GM21737 (cell line): ENCODE data around the gene PGLYRP4.

ENCODE experiments used
- ATAC-seq: cut with Tn5 transposase; IDR thresholded peaks from one replicate; pipeline ENCODE4 v1.9.1; 2021; ENCODE audit warnings: mild to moderate bottlenecking, moderate library complexity; ENCODE audit not compliant: unreplicated experiment

PGLYRP4 gene, protein sequence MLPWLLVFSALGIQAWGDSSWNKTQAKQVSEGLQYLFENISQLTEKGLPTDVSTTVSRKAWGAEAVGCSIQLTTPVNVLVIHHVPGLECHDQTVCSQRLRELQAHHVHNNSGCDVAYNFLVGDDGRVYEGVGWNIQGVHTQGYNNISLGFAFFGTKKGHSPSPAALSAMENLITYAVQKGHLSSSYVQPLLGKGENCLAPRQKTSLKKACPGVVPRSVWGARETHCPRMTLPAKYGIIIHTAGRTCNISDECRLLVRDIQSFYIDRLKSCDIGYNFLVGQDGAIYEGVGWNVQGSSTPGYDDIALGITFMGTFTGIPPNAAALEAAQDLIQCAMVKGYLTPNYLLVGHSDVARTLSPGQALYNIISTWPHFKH

DNA sequence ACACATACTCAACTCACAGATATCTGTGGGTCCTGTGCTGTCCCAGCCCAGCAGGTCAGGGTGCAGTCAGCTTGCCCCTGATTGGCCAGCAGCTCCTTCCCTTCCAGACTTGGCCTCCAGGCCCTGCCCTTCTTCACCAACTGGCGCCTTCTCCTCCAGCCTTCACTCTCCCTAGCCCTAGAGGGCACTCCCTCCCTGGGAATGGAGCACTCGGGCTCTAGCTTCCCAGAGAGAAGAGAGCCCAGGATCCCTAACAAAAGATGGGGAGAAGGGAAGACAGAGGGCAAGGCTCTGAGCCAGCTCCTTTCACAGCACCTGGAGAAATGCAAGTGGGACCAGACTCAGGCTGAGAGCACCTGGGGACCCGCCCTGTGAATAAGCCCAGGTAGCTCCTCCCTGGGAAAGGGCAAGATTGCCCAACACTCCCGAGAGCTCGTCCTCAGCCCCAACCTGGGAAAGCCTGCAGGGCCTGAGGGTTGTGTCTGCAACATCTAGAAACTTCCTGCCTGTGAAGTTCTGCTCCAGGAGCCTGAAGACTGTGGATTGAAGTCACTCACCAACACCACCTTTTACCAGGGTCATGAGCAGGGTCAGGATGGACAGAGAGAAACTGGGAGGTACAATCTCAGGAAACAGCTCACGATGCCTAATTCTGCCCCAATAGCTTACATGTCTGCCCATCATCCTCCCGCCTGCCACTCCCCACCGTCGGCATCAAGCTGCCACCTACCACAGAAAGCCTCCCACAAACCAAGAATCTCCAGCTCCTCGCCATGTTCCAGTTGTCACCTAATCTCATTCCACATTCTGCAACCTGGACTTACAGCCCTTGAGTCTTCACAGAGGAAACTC lies at the start of gene PGLYRP4:
PGLYRP4 (minus strand) TSS at position 331 of the 852 bp plus-strand sequence. CDS start 909 bp downstream, outside the sequence.
- no peak for ATAC-seq

DNA sequence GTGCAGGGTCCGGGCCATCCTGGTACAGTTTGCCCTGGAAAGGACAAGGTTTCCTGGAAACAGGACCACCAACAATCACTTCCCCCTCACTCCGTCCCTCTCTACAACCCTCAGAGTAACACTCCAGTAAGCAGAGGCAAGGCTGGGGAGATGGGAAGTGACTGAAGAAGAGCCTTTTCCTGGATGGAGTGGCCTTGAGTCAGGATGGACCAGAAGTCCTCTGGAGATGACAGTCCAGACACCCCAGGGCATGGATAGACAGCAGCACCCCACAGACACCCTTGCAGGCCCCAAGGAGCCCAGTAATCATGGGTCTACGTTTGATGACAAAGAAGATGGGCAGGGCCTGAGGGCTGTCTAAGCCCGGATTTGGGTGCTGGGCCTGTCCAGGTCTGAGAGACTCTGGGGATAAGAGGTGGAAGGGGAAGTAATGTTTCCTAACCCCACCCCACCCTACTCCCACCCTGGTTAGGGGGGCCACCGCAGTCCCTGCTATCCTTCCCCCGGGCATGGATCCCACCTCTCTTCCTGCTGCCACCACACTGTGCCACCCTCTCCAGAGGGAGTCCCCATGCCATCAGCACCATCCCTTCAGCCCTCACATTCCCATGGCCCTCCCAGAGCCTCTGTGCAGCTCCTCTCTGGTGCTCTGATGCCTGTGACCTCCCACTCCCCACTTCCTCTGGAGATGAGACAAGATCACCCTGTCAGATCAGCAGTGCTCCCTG lies 49.4 kb upstream of the PGLYRP4 start:
- ATAC-seq, result no peak

DNA sequence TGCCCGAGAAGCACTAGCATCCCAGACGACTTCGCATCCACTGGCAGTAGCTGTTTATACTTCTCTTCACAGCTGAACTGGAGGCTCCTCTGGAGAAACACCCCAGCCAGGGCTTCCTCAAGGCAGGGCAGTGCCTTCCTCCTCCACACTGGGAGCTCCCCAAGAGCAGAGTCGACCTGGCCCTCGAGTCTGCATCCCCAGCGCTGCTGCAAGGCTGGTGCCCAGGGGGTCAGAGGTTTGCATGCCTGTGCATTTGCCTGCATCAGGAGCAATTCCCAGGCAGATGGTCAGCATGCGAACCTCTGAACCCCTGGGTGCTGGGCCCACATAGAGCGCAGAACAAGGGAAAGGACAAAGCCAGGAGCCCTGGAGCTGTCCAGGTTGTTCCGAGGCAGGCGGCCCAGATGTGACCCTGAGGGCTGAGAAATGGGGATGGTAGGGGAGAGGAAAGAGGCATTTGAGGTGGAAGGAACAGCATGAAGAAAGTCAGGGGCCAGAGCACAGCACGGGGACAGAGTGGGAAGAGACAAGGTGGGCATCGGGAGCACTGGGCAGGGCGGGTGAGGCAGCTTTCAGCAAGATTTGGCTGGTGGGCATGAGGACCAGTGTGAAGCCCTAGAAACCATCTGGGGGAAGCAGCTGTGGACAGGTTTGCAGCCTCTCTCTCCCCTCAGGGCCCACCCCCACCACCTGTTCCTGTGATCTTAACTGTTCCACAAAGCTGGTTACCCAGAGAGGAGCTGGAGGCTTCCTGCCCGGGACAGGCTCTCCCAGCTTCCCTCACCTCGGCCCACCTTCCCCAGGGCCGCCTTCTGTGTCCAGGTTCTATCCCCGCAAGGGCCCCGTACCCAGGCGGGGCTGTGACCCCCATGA lies 48.6 kb upstream of the PGLYRP4 start:
- ATAC-seq, result no peak

DNA sequence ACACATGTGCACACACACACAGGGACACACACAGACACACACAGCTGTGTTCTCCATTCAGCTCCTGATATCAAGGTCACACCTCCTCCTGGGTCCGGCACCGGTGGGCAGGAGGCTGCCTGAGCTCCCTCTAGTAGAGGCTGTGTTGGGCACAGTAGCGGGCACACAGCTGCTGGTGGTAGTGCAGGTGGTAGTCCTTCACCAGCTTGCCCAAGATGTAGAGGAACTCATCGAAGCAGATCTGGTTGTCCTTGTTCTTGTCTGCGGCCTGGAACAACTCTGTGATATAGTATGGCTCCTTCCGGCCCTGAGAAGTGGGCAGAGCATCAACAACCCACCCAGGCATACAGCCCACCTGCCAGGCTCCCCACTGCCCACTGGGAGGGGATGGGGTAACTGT lies 47.8 kb upstream of the PGLYRP4 start:
- ATAC-seq, result no peak

DNA sequence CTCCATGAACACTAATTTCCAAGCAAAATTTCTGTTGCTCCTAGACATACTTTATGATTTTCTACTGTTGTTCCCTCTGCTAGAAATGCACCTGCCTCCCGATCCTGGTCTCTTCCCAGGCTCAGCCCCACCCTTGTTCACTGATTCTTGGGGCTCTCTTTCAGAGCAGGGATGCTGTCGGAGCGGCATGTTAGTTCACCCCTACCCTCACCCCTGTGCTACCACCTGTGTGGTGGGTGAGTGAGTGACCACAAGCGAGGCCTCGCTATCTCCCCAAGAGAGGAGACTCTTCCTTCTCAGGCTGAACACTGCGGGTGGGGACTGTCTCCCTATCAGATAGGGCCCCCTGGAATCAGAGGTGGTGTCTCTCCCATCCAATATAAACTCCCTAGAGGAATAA lies 47.1 kb upstream of the PGLYRP4 start:
- no peak for ATAC-seq

DNA sequence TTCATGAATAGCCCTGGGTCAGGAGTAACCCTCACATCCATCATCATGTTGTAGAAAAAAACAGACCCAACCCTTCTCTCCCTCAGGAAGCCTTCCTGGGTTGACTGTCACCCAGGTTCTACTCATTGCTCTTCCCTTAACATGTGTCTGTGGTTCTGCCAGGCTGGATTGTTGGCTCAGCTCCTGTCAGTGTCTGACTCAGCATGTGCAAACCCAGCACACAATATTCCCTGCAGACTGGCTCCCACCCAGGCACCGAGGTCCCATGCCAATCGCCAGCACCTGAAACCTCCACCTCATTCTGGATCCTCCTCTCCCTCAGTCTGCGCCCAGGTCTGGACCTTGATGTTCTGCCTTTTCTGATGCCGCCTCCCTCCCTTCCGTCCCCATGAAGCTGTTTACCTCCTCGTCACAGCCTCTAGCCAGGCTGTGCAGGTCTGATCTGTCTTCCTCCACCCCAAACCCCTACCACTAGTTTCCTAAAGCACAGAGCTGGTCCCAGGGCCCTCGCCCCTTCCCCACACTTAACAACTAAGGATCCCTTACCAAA lies 46.6 kb upstream of the PGLYRP4 start:
- no peak for ATAC-seq

DNA sequence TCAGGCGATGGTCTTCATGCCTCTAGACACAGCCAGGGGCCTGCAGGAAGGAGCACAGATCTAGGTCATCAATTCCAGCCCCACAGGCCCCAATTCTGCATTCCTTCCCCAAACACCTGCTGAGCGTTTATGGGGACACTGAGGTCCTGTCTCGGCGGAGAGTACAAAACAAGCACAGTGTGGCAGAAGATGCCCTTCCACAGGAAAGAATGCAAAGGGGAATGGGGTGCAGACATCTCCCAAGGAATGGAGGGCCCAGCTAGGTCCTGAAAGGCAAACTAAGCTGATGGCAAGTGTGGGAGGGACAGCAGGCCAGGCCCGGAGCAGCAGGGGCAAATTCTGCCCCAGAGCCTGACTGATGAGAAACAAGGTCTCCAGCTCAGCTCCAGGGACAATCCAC lies 45.8 kb upstream of the PGLYRP4 start:
- ATAC-seq, result no peak

DNA sequence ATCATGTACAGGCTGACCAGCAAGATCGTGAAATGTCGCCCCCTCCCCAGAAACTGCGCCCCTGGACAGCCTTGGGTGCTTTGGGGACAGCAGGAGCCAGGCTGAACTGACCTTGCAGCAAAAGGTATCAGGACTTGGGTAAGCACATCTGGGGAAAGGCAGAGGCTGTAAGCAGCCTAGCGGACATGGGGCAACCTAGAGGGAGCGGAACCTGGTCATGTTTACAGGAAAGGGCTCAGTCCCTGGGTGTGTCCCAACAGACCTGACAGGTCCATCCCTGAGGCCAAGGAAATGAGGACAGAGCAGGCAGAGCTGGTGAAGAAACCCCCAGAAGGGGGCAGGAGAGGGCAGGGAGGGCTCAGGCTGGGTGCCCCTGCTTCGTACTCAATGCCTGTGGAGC lies 45.3 kb upstream of the PGLYRP4 start:
- ATAC-seq, result no peak

DNA sequence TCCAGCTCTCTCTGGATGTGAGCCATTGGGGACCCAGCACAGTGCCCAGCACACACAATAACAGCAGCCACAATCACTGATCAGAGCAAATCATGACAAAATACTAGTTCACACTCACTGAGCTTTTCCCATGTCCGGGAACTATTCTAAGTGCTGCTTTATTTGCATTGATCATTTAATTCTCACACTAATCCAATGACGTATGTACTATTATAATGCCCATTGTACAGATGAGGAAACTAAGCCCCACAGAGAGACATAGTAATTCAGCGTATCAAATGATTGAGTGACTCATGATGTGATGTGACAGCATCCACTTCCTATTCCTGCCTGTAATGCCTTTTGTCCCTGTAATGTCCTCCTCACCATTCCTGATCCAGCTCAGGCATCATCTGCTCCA lies 44.2 kb upstream of the PGLYRP4 start:
- no peak for ATAC-seq

DNA sequence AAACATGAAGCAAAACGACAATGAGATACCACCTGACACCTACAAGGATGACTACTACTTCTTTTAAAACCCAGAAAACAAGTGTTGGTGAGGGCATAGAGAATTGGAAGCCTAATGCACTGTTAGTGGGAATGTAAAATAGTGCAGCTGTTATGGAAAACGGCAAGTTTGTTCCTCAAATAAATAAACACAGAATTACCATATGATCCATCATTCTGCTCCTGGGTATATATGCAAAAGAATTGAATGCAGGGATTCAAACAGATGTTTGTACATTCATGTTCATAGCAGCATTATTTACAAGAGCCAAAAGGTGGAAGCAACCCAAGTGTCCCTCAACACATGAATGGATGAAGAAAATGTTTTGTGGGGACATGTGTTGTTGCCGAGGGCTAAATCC lies 43.6 kb upstream of the PGLYRP4 start:
- no peak for ATAC-seq

DNA sequence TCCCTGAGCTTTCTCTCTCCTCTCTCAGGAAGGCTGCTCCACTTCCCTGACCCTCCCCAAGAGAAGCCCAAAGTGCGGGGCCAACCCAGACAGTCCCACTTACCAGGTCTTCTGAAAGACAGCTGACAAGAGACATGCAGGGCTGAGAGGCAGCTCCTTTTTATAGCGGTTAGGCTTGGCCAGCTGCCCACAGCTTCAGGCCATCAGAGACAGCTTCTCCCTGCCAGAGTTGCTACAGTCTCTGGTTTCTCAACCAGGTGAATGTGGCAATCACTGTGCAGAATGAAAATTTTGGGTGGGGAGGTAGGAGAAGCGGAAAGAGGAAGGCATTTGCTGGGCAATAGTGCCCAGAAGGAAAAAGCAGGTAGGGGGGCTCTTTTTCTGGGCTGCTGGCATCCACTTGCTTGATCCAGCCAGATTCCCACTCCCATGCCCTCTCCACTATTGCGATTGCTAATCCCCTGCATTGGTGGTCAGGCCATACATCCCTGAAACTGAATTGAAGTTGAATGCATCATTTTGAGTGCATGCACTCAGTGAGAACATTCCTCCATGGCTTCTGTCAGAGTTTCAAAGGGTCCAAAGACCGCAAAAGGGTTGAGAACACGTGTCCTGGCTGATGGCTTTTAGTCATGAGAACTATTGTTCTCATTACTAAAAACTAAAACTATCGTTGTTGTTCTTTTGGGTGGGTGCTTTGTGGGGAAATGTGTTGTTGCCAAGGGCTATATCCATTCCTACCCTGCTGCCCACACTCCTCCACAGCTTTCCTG lies 42.5 kb upstream of the PGLYRP4 start, which contains the start of gene S100A8:
S100A8 (minus strand) TSS at position 136 of the 773 bp plus-strand sequence. CDS start 538 bp downstream, outside the sequence.
- ATAC-seq, result no peak

DNA sequence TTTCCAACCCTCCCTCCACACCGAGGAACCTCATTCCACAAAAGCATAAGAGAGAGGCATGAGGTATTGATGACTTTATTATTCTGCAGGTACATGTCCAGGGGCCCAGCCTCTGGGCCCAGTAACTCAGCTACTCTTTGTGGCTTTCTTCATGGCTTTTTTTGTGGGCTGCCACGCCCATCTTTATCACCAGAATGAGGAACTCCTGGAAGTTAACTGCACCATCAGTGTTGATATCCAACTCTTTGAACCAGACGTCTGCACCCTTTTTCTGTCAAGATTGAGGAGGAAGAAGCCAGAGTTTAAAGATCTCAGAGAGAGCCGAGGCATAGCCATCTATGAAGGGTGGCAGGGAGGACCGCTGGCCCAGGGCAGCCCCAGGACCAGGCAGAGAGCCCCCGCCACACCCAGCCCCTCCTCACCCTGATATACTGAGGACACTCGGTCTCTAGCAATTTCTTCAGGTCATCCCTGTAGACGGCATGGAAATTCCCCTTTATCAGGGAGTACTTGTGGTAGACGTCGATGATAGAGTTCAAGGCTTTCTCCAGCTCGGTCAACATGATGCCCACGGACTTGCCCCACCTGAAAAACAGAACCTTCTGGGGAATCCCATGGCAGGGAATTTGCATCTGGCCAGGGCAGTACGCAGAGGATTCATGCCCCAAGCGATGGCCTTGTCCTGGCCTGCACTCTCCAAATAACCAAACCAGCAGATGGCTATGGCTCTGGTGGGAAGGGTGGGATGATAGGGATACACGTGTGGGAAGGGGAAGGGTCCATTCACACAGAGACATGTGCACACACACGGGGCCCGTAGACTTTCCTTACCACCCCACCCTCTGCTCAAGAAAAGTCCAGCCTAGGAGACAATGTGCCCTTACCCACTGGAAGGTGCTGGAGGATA lies 41.6 kb upstream of the PGLYRP4 start:
- ATAC-seq, result no peak

DNA sequence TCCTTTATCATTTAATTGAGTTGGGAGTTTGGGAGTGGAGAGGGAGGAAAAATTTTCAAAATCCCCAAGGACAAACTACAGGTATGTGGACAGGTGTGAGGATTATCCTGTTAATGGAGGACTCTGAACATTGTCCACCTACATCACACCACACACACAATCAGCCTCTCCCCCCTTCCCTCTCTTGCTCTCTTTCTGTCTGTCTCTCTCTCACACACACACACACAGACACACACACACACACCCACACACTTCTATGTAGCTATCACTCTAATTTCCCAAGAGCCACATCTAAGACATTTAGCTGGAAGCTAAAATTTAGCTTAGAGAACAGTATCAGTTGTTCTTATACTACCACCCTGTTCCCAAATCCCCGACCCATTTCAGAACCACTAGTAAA lies 40.8 kb upstream of the PGLYRP4 start:
- ATAC-seq, result no peak

DNA sequence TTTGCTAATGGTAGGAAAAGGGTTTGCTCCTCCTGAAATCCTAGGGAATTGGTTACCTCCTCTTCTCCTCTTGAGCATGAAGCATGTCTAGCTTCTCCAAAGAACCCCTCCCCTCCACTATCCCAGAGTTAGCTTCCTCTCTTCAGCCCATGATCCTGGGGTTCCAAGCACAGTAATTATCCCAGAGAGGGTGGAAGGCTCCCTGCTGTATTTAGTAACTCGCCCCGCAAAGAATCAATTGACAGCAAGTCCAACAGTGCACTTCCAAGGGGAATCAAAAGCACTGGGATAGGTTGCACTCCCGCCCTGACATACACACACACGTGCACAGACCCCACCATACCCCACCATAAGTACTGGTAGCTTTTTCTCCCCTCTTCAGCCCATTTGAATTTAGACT lies 39.1 kb upstream of the PGLYRP4 start:
- ATAC-seq, result no peak

DNA sequence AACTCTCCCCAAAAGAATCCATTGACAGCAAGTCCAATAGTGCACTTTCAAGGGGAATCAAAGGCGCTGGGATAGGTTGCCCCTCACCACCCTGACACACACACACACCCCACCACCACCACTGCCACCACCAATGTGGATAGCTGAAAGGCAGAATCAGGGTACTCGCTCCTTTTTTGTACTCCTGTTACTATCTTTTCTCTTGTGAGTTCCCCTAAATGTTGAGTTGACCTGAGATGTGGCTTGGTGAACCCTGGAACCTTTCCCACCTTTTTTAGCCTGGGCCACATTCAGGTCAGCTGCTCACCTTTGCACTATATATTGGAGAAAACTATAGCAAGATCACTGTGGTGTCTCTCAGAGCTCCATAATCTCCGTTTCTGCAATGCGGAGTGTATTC lies 38.4 kb upstream of the PGLYRP4 start:
- ATAC-seq, result no peak

DNA sequence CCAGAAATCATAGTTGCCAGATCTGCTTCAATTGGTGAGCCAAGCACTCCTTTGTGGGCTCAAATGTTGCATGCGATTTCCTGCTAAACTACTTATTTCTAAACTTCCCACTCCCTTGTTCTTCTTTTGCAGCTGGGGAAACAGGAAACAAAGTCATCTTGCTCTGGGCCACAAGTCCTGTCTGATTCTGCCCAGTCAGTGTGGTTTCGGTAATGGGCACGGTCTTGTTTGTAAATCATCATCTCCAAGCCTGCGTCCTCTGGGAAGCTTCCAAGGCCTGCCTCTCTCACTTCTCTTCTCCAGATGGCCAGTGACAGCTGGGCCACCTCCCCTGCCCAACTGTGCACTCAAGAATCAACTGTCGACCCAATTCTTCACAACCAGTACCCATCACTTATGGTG lies 37.9 kb upstream of the PGLYRP4 start:
- ATAC-seq, result no peak

DNA sequence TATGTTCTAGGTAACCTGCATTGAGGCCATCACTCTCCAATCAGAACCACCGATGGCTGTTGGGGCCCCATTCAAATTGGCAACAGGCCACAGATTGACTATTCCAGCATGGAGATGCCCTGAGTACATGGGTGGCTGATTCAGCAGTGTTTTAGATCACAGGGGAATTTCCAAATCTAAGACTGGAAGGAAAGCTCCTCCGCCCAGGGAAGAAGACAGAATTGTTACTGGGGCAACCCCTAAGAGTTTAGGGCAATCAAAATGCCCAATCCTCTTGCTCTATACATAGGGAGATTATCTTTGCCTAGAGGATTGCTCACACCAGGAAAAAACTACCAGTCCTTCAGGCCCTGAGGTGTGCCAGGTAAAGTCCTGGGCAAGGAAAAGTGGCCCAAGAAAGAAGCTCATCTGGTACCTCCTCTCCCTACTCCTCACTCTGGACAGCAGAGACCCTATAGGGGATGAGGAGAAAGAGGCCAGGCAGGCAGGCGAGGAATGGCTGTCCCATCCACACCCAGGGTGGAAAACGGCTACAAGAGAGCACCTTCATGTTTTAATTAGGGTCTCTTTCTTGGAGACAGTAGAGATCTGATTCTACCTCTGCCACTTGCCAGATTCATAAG lies 36.4 kb upstream of the PGLYRP4 start:
- no peak for ATAC-seq

DNA sequence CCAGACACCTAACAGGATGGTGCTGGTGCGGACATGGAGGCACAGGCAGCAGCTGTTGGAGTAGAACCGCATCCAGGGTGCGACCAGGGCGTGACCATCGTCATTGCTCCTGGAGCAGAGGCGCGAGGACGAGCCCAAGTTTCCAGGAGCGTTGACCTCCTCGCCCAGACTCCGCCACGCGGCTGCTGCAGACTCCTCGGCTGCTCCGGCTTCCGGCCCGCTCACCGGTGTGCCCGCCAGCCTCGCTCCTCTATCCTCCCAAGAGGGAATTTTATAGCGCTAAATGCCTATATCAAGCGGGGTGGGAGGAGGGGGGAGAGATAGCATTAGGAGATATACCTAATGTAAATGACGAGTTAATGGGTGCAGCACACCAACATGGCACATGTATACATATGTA lies 32.1 kb upstream of the PGLYRP4 start:
- ATAC-seq, result no peak
